GM21723 (cell line): ENCODE measurements around the gene CAND2.
"Not testable (repeated sequence)": the region's sequence is repeated elsewhere in the genome, so short reads cannot be mapped to it uniquely, and the experiment has no call there.

ENCODE experiments used
- ATAC-seq: cut with Tn5 transposase; IDR thresholded peaks from one replicate; pipeline ENCODE4 v1.9.1; 2021; ENCODE audit warnings: mild to moderate bottlenecking, moderate library complexity; ENCODE audit not compliant: unreplicated experiment

The CAND2 gene

DNA sequence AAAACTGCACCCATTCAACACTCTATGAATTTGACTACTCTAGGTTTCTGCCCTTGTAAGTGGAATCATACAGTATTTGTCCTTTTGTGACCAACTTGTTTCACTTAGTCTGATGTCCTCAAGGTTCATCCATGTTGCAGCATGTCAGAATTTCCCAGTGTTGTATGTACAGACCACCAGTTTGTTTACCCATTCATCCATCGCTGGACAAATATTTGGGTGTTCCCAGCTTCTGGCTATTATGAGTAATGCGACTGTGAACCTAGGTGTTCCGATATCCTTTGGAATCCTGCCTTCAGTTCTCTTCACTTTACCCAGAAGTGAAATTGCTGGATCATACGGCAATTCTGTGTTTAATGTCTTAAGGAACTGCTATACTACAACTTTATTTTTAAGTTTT, 32.3 kb downstream of the CAND2 start:
- ATAC-seq = no peak

DNA sequence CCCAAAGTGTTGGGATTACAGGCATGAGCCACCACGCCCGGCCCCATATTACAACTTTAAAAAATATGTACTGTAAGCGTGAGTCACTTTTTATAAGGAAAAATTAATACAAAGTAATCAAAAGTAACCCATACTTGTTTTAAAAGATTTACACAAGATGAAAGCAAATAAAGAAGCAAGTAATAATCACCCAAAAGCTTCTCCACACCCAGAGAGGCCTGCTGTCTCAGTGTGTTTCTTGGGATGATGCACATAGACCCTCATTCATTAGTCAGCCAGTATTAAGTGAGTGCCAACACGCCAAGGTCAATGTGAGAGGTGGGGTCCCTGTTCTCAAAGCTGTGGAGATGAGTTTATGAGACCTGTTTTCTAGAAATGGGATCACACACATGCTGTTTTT, 32.9 kb downstream of the CAND2 start:
- no peak for ATAC-seq

DNA sequence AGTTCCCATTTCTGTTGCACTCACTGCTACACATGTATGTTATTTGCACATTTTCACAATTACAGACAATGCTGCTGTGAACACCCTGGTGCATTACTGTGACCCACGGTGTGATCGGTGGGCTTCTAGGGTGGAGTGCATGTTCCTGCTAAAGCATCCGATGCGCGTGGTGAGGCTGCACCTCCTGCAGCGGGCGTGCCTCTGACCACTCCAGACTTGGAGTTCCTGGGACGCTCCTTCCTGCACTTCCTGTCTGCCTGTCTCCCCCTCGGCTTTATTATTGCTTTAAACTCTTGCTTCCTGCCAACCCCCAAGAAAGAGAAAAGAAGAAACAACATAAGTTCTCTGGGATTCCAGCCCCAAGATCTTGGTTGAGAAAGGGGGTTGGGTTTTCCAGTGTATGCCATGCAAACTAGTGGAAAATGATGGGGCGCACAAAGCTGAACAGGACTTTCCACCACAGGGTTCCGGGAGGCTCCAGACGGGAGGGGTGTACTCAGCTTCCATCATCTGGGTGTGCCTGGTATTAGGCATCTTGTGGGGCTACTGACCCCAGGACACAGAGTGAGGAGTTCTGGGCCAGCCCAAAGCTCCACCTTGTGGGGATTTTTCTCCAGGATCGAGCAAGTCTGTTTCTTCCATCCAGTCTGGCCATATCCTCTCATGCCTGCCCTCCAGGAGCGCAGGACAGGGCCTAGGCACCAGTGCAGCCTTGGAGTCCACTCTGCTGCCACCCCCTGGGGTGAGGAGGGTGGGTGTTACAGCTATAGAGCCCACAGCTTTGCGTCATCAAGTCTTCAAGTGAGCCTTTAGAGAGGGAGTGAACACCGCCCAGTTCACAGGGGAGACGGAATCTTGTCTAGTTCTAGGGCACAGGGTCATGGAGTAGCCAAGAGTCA, 33.7 kb downstream of the CAND2 start:
- ATAC-seq = no peak

DNA sequence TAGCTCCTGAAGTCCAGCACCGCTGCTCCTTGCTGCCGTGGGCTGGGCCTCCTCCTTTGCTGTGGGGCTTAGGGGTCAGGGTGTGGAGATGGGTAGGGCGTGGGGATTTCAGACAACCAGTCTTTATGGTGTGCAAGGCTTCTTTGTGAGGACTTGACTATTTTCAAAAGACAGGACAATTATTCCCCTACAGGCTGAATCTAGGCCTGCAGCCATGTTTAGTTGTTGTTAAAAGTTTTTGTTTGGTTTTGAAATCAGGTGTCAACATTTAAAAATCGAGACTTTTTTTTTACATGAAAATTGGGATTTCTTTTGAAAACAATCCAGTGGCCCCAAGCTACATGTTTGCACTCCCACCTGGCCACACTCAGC, 34.3 kb downstream of the CAND2 start:
- no peak for ATAC-seq

DNA sequence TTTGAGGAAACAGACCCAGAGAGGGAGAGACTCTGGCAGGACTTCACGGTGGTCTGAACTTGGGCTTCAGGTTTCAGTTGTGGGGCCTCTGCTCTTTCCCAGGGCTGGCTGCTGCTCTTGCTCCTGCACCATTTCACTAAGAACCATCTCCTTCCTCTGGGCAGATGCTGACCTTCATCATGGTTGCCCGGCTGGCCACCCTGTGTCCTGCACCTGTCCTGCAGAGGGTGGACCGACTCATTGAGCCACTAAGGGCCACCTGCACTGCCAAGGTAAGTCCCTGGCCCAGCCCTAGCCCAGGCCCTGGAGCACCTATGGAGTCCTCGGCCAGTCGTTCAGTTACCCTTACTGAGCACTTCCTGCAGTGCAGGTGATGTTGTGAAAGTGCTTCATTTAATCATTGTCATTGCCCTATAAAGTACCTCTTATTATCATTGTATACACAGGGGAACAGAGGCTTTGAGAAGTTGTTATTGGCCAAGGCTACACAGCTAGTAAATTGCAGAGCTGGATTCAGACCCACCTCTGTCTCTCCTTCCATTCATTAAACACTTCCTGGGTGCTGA, 34.9 kb downstream of the CAND2 start:
- ATAC-seq = no peak

DNA sequence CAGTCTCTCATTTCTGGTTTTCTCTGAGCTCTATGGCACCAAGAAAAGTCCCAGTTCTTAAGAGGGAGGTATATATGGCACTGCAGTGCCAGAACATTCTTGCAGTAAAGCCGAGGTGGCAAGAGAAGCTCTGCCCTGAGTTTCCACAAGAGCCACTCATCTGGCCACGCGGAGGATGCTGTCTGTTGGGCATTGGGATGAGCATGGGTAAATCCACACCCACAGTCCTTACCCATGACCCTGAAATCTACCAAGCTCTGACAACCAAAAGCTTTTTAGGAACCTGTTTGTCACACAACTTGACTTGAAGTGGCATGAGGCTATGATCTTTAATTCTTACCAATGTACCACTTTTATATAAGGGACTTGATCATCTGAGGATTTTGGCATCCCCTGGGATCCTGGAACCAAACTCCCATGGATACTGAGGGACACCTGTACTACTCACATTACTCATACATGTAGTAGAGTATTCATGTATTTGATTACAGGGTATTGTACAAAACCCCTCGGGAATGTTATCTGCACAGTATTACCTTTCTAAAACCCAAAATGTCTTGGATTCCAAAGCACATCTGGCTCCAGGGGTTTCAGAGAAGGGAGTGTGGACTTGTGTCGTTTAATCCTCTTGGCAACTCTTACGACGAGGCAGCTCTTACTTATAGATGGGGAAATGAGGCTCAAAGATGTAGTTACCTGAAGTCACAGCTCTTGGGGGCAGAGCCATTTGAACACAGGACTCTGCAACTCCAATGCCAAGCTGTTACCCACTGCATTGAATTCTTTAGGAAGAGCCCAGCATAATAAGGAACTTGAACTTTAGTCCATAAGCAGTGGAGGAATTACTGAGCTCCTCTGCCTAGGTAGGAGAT, 36.1 kb downstream of the CAND2 start:
- no peak for ATAC-seq

DNA sequence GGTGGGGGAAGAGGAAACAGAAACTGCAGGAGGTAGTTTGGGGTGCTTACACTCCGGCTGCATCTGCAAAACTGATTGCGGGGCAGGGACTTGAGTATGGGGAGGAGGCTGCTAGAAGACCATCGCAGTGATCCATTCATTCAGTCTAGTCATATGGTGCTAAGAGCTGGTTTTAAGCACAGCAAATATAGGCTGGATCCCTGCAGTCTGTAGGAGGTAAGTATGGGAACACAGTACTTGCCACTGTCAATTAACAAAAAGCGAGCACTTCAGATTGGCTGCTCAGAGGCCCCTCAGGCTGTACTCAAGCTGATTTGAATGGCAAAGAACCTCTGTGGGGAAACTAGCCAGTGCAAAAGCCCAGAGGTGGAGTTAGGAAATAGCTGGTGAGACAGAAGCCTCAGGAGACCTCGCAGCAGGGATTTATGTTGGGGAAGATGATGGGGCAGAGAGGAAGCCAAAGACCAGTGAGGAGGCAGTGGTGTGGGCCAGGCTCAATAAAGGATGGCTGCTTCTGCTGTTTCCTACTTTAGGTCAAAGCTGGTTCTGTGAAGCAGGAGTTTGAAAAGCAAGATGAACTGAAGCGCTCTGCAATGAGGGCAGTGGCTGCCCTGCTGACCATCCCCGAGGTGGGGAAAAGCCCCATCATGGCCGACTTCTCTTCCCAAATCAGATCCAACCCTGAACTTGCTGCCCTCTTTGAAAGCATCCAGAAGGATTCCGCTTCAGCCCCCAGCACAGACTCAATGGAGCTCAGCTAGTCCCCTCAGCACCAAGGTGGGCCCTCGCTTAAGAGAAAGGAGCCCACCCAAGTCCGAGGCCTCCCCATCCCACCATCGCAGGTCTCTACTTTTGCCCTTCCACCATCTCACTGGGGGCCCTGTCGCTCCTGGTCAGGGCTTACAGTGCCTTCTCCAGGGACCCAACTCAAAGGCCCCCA, 37.0 kb downstream of the CAND2 start:
- no peak for ATAC-seq

DNA sequence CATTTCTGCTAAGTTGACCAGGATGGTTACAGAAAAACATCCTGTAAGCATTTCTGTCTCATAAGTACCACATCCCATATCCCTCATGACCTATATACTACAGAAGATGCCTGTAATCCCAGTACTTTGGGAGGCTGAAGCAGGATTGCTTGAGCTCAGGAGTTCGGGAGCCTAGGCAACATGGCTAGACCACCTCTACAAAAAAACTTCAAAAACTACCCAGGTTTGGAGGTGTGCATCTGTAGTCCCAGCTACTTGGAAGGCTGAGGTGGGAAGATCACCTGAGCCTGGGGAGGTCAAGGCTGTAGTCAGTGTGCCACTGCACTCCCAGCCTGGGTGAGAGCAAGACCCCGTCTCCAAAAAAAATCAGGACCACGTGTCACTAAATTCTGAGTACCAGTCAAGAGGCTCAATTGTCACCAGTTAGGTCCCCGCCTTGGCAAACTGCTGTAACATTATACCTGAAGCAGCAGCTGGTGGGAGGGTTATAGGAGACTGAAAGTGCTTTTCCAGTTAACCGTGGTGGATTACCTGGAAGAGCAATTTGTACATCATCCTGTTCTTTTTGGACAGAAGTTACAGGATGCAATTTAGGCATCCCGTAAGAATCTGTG, 38.7 kb downstream of the CAND2 start:
- no peak for ATAC-seq

DNA sequence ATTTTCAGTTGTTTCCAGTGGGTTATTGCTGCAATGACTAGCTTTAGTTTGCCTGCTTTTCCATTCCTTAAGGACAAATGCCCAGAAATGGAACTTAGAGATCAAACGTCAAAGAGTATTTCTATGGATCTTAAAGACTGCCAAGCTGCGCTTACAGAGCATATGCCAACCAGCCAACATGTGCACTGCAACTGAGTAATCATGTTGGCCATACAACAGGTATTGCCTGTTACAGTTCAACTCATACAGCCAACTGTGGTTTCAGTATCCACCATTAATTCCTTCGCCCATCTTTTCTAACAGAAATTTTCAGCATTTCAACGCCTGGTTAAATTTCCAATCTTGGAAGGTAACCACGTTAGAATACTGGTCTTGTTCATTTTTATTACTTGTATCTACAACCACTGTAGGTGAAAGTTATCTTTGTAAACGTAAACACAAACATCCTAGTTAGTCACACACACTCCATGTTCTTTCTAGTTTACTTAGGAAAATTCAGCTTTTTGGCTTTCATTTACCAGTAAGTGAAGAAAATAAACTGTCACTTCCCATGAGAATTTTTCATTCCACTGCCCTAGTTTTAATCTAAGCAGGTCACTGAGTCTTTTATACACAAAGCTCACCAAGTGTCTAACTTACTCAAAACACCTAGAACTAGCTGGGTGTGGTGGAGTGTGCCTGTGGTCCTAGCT, 41.0 kb downstream of the CAND2 start:
- ATAC-seq = no peak

DNA sequence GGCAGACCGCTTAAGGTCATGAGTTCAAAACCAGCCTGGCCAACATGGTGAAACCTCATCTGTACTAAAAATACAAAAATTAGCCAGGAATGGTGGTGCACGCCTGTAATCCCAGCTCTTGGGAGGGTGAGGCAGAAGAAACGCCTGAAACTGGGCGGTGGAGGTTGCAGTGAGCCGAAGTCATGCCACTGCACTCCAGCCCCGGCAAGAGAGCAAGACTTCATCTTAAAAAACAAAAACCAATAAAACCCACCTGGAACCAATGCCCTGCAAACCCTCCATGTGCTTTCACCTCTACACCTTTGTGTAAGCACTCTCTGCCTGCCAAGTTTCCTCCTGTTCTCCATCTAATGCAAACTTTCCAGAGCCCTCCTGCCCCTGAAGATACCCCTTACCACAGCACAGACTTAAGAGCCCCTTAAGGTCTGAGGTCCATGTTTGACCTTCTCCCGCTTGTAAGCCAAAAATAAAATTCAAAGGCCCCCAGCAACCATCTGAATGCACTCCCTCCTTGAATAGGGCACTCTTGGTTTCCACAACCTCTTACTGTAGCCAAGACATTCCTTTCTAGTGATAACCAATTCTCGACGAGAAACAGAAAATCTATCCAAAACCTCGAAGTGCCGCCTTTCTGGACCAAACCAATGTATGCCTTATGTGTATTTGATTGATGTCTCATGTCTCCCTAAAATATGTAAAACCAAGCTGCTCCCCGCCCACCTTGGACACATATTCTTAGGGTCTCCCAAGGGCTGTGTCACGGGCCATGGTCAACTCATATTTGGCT, 41.9 kb downstream of the CAND2 start:
- ATAC-seq = no peak

DNA sequence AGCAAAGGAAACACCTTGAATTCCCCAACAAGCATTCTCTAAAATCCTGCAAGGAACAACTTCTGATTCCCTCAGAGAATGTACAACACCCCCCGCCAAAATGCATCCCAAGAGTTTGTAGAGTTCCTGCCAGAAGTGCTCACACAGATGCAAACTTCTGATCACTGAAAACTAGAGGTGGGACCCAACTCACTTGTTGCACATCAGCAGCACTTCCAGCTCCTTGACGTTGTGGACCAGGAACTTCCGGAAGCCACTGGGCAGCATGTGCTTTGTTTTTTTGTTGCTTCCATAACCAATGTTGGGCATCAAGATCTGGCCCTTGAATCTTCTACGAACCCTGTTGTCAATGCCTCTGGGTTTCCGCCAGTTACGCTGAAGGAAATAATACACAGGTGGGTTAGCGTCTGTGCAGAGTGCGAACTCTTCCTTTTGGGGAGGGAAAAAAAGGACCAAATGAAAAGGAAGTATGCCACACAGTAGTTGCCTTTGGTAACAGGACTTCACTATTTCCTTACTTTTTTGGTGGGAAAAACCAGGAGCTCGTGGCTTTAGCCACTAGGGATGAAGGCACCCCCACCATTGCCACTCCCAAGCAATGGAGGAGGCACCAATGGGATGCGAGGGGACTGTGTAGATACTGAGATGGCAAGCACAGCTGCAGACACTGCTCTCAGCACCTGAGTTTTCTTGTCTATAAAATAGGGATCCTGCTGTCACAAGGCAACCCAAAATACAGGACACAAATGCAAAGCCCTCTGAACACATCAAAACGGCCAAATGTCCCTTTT, 42.9 kb downstream of the CAND2 start:
- no peak for ATAC-seq

DNA sequence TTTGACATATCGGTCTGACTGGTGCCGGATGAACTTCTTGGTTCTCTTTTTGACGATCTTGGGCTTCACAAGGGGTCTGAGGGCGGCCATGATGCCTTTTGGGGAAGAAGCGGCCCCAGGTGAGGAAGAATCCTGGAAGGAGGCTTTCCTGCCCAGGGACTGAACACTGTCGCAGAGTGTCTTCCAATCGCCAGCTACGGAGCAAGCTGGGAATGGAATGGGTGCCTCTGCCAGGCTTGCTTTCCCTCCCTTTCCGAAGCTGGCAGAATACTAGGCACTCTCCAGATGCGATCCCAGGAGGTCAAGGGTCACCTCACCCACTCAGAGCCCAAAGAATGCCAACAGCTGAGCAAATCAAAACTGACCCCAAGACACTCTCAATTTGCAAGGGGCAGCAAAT, 43.7 kb downstream of the CAND2 start:
- not testable (repeated sequence) for ATAC-seq

DNA sequence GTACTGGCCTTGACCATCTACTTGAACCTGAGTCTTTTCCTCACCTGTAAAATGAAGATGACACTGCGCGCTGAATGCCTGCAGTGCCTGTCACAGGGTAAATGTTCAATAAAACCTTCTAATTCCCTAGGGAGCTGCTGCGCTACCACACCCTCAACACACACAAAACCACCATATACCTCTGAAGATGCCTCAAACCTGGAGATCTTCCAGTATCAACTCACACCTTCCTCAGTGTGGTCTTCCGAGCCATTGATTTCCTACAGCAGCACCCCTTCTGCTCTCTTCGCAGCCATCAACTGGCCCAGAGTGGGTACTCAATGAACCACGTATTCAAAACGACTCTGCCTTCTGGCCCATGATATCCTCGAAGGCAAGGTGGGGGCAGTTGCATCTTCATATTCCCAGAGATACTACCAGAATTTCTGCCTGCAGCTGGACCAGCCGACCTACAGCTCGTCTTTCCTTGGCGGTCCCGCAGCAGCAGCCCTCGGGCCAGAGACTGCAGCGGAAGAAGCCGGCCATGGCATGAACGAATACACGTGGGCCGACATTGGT, 44.2 kb downstream of the CAND2 start:
- ATAC-seq = peak; percentile 38

DNA sequence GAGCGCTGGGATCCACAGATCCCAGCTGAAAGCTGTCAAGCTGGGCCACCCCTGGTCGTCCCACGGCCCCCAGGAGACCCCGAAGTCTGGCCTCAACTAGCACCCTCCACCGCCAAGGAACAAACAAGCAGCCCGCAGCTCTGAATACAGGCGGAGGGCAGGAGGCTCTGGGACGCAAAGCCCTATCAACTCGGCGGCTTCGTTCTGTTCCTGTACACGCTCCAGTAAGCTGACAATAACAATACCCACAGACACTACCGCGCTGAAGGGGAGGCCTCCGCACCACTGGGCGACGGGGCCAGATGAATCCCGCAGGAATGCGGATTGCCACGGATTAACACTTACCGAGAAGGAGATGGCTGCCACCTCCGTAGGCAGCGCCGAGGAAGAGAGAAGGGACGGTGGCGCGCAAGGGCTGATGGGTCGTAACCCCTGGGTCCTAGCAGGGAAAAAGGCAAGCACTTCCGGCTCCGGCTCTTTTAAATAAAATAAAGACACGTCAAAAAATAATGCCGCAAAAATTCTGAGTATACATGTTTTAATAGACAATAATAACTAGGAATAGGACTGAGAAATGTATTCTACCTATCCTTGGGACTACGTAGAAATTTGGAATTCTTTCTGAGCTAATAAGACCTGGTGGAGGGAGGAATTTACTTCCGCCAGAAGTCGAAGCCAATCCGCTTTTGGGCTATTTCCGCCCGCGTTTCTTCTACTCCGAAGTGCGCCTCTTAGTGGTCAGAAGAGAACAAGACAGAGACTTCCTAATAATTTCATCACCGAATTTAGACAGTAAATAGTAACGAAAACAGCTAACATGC, 44.9 kb downstream of the CAND2 start, which contains the start of gene RPL32:
RPL32 (minus strand) TSS at position 417 of the 821 bp plus-strand sequence. CDS start 1,328 bp downstream, outside the sequence.
- peak; percentile 81 for ATAC-seq

DNA sequence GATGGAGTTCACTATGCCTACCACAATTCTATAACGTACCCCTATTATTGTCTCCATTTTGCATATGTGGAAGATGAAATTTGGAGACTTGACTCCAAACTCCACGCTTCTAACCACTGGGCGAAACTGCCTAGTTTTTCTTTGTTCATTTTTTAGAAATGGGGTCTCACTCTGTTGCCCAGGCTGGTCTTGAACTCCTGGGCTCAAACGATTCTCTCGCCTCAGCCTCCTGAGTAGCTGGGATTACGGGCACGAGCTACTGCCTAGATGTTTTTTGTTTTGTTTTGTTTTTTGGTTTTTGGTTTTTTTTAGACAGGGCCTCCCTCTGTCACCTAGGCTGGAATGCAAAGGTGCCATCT, 45.5 kb downstream of the CAND2 start:
- ATAC-seq = no peak

DNA sequence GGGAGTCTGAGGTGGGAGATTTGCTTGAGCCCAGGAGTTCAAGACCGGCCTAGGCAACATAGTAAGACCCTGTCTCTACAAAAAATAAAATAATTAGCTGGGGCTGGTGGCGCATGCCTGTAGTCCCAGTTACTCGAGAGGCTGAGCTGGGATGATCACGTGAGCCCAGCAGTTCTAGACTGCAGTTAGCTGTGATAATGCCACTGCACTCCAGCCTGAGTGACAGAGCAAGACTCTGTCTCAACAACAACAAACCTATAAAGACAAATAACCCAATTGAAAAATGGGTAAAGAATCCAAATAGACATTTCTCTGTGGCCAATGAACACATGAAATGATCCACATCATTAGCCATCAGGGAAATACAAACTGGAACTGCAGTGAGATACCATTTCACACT, 46.0 kb downstream of the CAND2 start:
- ATAC-seq = no peak

DNA sequence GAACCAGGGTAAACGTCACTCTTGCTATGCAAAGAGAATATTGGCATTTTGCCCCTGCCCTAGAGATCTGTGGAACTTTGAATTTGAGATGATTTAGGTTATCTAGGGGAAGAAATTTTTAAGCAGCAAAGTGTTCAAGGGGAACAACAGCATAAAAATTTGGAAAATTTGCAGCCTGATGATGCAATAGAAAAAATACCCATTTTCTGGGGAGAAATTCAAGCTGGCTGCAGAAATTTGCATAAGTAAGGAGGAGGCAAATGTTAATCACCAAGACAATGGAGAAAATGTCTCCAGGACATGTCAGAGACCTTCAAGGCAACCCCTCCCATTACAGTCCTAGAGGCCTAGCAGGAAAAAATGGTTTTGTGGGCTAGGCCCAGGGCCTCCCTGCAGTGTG, 49.3 kb downstream of the CAND2 start:
- no peak for ATAC-seq
